ENCODE measurements around the gene TKT. TPM values are rescaled to one million over a fixed set of nuclear protein-coding genes. Genes with fewer than 3 reads are reported as not detected.

Gene TKT
- total and polyA plus RNA-seq, 4 donors: 18.1 to 202 (median 129) TPM

- TF ChIP-seq HNF4G (IDR thresholded peaks at IDR 0.05): no peak
- TF ChIP-seq TAF1 (conservative IDR thresholded peaks at IDR 0.05): no peak
- TF ChIP-seq NR2F2 (IDR thresholded peaks at IDR 0.05): peak; percentile 17
- no peak for TF ChIP-seq CTCF (IDR thresholded peaks at IDR 0.05; ENCODE audit: low read depth, low read length, missing input control)
- no peak for TF ChIP-seq ZBTB33 (IDR thresholded peaks at IDR 0.05)
- TF ChIP-seq HNF4A (conservative IDR thresholded peaks at IDR 0.05): peak in 1 of 2 donors; percentile 29
- TF ChIP-seq RXRA (IDR thresholded peaks at IDR 0.05): peak in 1 of 2 donors; percentile 68
- no peak for TF ChIP-seq MAX (IDR thresholded peaks at IDR 0.05)
- no peak for TF ChIP-seq ATF3 (IDR thresholded peaks at IDR 0.05)
- TF ChIP-seq FOXA1 (IDR thresholded peaks at IDR 0.05): no peak
- TF ChIP-seq JUND (IDR thresholded peaks at IDR 0.05): peak in 1 of 2 donors; percentile 55
- no peak for TF ChIP-seq FOXA2 (IDR thresholded peaks at IDR 0.05)
- TF ChIP-seq GABPA (IDR thresholded peaks at IDR 0.05 in 1 of 2, conservative IDR thresholded peaks at IDR 0.05 in 1 of 2): no peak
- peak; percentile 55 for TF ChIP-seq REST (IDR thresholded peaks at IDR 0.05)
- TF ChIP-seq RAD21 (IDR thresholded peaks at IDR 0.05): peak in 1 of 2 donors; percentile 16
- TF ChIP-seq SP1 (IDR thresholded peaks at IDR 0.05): no peak
- no peak for TF ChIP-seq YY1 (IDR thresholded peaks at IDR 0.05)
- TF ChIP-seq EGR1 (IDR thresholded peaks at IDR 0.05; ENCODE audit: low read depth in 2 of 2): no peak
- H3K36me3 ChIP-seq (ENCODE audit: control insufficient read depth in 4 of 4, insufficient read depth in 3 of 4, low read depth in 1 of 4, low read length in 3 of 4): peaks cover 0 to 22% (median 12%) of the 10 kb centered on the region in 4 donors
- peak; percentile 76 for DNase-seq (ENCODE audit: low spot score)
Observed at GRCh38 chr3:53236112-53236841, 19.5 kb downstream of the TKT start.

More at GRCh38 chr3:53236112-53236841, 19.5 kb downstream of the TKT start:
- no peaks in the 10 kb centered on the region for H3K9me3 ChIP-seq (ENCODE audit: control insufficient read depth in 4 of 4, low read length in 3 of 4)
- H3K4me3 ChIP-seq (ENCODE audit: low read depth in 1 of 3, low read length in 3 of 3): no peak overlapping the region
- WGBS: 56% methylated on average over 9 of the region's 9 CpGs
- peak overlapping the region; percentile 12 to 53 for H3K27ac ChIP-seq (ENCODE audit: low read depth in 1 of 2, low read length in 2 of 2)
- H3K27me3 ChIP-seq (ENCODE audit: control insufficient read depth in 4 of 4, insufficient read depth in 4 of 4, low read length in 3 of 4): no peaks in the 10 kb centered on the region
- H3K9ac ChIP-seq (ENCODE audit: low read depth in 1 of 2, low read length in 2 of 2): no peak overlapping the region
- H3K4me1 ChIP-seq (ENCODE audit: control insufficient read depth in 4 of 4, insufficient read depth in 4 of 4, low read length in 3 of 4): peaks cover 20 to 24% (median 22%) of the 10 kb centered on the region in 4 donors

All from liver (tissue), 9 donors.